HG02763 (cell line): ENCODE results near the gene LOXL1.
A peak's percentile ranks its signal among the peaks of the same experiment; 100 is the strongest.

Source experiments
- ATAC-seq: cut with Tn5 transposase; IDR thresholded peaks from one replicate; pipeline ENCODE4 v1.9.1; 2021; ENCODE audit warnings: mild to moderate bottlenecking, moderate library complexity; ENCODE audit not compliant: unreplicated experiment

LOXL1 gene

GRCh38 chr15:73990250-73991005 lies 64.2 kb downstream of the LOXL1 start:
- no peak for ATAC-seq

- no peak for ATAC-seq
Observed at GRCh38 chr15:73991260-73991659, 65.0 kb downstream of the LOXL1 start.

DNA sequence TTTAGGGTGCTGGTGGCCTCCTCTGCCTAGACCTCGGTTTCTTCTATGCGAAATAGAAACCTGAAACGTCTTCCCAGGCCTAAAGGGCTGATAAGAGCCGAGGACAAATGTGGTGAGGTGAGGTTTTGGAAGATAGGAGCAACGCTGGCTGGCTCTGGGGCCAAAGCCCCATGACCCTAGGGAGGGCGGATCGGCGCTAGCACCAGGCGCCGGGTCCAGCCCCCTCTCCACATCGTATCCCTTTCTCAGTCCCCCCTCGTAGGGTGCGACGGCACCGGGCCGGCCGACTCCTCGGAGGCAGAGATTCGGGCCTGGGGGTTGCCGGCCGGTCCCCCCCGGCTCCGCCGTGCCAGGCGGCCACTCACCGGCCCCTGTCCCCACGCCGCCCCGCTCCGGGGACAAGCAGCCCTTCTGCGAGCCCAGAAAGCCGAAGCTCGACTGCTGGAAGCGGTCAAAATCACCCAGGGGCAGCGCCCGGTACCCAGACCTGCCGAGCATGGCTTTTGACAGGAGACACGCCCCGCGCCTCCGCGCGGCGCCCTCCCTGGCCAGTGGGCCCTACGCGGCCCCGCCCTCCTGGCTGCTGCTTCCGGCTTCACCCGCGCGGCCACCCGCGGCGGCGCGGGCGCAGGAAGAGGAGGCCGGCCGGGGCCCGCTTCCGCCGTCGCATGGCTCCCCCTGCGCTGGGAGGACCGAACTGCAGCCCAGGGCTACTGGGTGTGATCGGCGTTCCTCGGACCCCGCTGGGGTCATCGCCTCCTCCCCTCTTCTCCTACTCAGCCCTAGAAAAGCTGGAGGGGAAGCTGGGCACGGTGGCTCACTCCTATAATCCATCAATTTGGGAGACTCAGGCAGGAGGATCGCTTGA lies 65.7 kb downstream of the LOXL1 start, which contains the start of gene STOML1:
Gene STOML1, minus strand, starts transcription at position 570 of the 868 bp plus-strand sequence. Its CDS starts 72 bp downstream, at position 498.
- peak; percentile 64 for ATAC-seq

- ATAC-seq: no peak
Observed at GRCh38 chr15:73992594-73992898, 66.3 kb downstream of the LOXL1 start.

- ATAC-seq: no peak
Observed at GRCh38 chr15:73993211-73993994, 67.1 kb downstream of the LOXL1 start.

GRCh38 chr15:73994413-73994883 lies 68.2 kb downstream of the LOXL1 start, which contains the start of gene PML:
TSS of gene PML (plus strand) at chr15:73994716. CDS start at chr15:73994813, 97 bp downstream.
- ATAC-seq: peak; percentile 64

GRCh38 chr15:73994912-73995622 lies 68.8 kb downstream of the LOXL1 start:
- ATAC-seq: no peak

DNA sequence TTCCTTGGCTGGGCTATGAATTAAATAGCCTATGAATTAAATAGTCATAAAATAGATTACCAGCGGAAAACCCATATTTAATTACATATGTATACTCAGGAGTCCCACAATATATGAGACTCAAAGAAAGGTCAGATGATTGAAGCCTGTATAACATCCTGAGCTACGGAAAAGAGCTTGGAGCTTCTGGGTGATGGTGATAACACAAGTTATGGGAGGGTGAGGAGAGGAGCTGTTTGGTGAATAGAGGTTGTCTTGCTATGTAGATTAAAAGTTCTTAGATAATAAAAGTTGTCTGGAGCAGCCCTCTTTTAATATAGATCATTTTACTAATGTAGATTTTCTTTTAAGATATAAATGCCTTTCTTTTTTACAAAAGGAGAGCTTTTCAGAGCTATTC lies 70.0 kb downstream of the LOXL1 start:
- no peak for ATAC-seq

GRCh38 chr15:73996939-73997338 lies 70.7 kb downstream of the LOXL1 start:
- no peak for ATAC-seq

DNA sequence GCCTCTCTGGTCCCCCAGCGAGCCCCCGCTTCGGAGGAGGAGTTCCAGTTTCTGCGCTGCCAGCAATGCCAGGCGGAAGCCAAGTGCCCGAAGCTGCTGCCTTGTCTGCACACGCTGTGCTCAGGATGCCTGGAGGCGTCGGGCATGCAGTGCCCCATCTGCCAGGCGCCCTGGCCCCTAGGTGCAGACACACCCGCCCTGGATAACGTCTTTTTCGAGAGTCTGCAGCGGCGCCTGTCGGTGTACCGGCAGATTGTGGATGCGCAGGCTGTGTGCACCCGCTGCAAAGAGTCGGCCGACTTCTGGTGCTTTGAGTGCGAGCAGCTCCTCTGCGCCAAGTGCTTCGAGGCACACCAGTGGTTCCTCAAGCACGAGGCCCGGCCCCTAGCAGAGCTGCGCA lies 71.7 kb downstream of the LOXL1 start:
- ATAC-seq: no peak
